GM23338 (cell line): ENCODE results near the gene ELFN1. TPM values are rescaled to one million over a fixed set of nuclear protein-coding genes. Genes with fewer than 3 reads are reported as not detected.

ENCODE experiments used
- ATAC-seq: fragments of 200-7000 bp; cut with Tn5 transposase; 3 replicates; pipeline ENCODE4 v1.9.1; 2020
- DNase-seq: peaks from one replicate; pipeline ENCODE4 v3.0.0-alpha.2; 2015; ENCODE audit warnings: low spot score
- H2AFZ ChIP-seq: fragments of 200-600 bp; sonication (generic); 2 replicates; pipeline ENCODE4 v1.8.0; 2016; ENCODE audit warnings: antibody characterized with exemption, mild to moderate bottlenecking, moderate library complexity
- H3F3A ChIP-seq: fragments of 200-600 bp; sonication (generic); replicated peaks from 2 replicates; pipeline ENCODE4 v1.8.0; 2017; ENCODE audit warnings: antibody characterized with exemption, mixed run types, low read depth
- H3K27ac ChIP-seq: fragments of 200-600 bp; sonication (generic); 2 replicates; pipeline ENCODE4 v1.6.1; 2016; ENCODE audit warnings: low read depth
- H3K27me3 ChIP-seq: fragments of 200-600 bp; sonication (generic); 2 replicates; pipeline ENCODE4 v1.8.0; 2016; ENCODE audit warnings: mild to moderate bottlenecking, mixed run types, moderate library complexity; ENCODE audit not compliant: insufficient read depth
- H3K36me3 ChIP-seq: fragments of 200-600 bp; sonication (generic); 2 replicates; pipeline ENCODE4 v1.8.0; 2016; ENCODE audit warnings: mild to moderate bottlenecking; ENCODE audit not compliant: insufficient read depth
- H3K4me1 ChIP-seq: fragments of 200-600 bp; sonication (generic); 2 replicates; pipeline ENCODE4 v1.8.0; 2016; ENCODE audit warnings: mild to moderate bottlenecking, moderate library complexity; ENCODE audit not compliant: insufficient read depth
- H3K4me2 ChIP-seq: fragments of 200-600 bp; sonication (generic); 2 replicates; pipeline ENCODE4 v1.7.1; 2017; ENCODE audit warnings: mixed run types
- H3K4me3 ChIP-seq: fragments of 200-600 bp; sonication (generic); 2 replicates; pipeline ENCODE4 v1.6.1; 2016; ENCODE audit warnings: mixed run types
- H3K79me2 ChIP-seq: fragments of 200-600 bp; sonication (generic); replicated peaks from 2 replicates; pipeline ENCODE4 v1.8.0; 2017; ENCODE audit warnings: mild to moderate bottlenecking; ENCODE audit not compliant: insufficient read depth
- H3K9me2 ChIP-seq: fragments of 200-600 bp; sonication (generic); 2 replicates; pipeline ENCODE4 v1.8.0; 2017; ENCODE audit not compliant: insufficient read depth
- H4K20me1 ChIP-seq: fragments of 200-600 bp; sonication (generic); replicated peaks from 2 replicates; pipeline ENCODE4 v1.8.0; 2017; ENCODE audit warnings: mild to moderate bottlenecking; ENCODE audit not compliant: insufficient read depth
- H3K27ac Mint-ChIP-seq: 2 replicates; pipeline ENCODE4 v1.8.0; 2020; ENCODE audit warnings: inconsistent platforms, mild to moderate bottlenecking, moderate library complexity, mixed read lengths
- H3K27me3 Mint-ChIP-seq: 3 replicates; pipeline ENCODE4 v1.8.0; 2022; ENCODE audit warnings: low read depth, mild to moderate bottlenecking, moderate library complexity, mixed read lengths, inconsistent platforms; ENCODE audit not compliant: insufficient read depth, poor library complexity
- H3K36me3 Mint-ChIP-seq: 3 replicates; pipeline ENCODE4 v1.8.0; 2021; ENCODE audit warnings: low read depth, mild to moderate bottlenecking, inconsistent platforms, moderate library complexity, mixed read lengths
- H3K4me1 Mint-ChIP-seq: 3 replicates; pipeline ENCODE4 v1.8.0; 2020; ENCODE audit warnings: mild to moderate bottlenecking, inconsistent platforms, mixed read lengths
- H3K4me3 Mint-ChIP-seq: 3 replicates; pipeline ENCODE4 v1.8.0; 2021; ENCODE audit warnings: moderate library complexity, mild to moderate bottlenecking, inconsistent platforms, mixed read lengths
- H3K9me3 Mint-ChIP-seq: 3 replicates; pipeline ENCODE4 v1.8.0; 2020; ENCODE audit warnings: moderate library complexity, mild to moderate bottlenecking, inconsistent platforms, mixed read lengths
- CREB1 ChIP-seq: fragments of 250-450 bp; sonication (Bioruptor Pico); IDR thresholded peaks from 2 replicates; pipeline ENCODE4 v1.5.0; 2020; ENCODE audit warnings: low read depth, mild to moderate bottlenecking, moderate library complexity
- JUNB ChIP-seq: IDR thresholded peaks from one replicate; pipeline ENCODE4 v1.6.1; 2016; ENCODE audit warnings: antibody characterized with exemption; ENCODE audit not compliant: unreplicated experiment
- ZNF114 ChIP-seq: fragments of 250-450 bp; sonication (Bioruptor Pico); IDR thresholded peaks from 2 replicates; pipeline ENCODE4 v1.5.0; 2020; ENCODE audit warnings: mild to moderate bottlenecking, moderate library complexity
- polyA plus RNA-seq: library from polyadenylated mRNA; unstranded; fragments of >200 nt; fragmentation: Nextera tagmentation; extraction: Ambion mirVana; gene quantifications from 2 replicates; pipeline ENCODE4 v1.2.1, GENCODE V29; 2016
- total RNA-seq: library from RNA; depleted of rRNA; stranded (reverse); fragments of >200 nt; shearing (Covaris generic); gene quantifications from 2 replicates; pipeline ENCODE4 v1.2.3, GENCODE V29; 2014
- TF ChIP-seq, protein P1 (sequence below), 2 experiments: fragments of 200-600 bp in 1 of 2; sonication (generic) in 1 of 2; conservative IDR thresholded peaks; 2 replicates each; pipeline versions ENCODE4 v1.5.1 to v1.6.1; 2016 to 2017; ENCODE audit warnings: antibody characterized with exemption in 2 of 2, low read depth in 2 of 2, mild to moderate bottlenecking in 2 of 2, moderate library complexity in 1 of 2
- TF ChIP-seq, protein P2 (sequence below): IDR thresholded peaks from 2 replicates; pipeline ENCODE4 v1.6.1; 2016; ENCODE audit warnings: antibody characterized with exemption
- TF ChIP-seq, protein P3 (sequence below): fragments of 250-450 bp; sonication (Bioruptor Pico); IDR thresholded peaks from 2 replicates; pipeline ENCODE4 v1.5.0; 2020; ENCODE audit warnings: mild to moderate bottlenecking, moderate library complexity

ELFN1 gene
- total and polyA plus RNA-seq, 2 experiments from 2014 or later: 0.08 to 3.5 TPM

GRCh38 chr7:1712907-1713501 lies 42.9 kb downstream of the ELFN1 start:
- DNase-seq (no peak), ATAC-seq (peak; percentile 8)
- H3K4me1 ChIP-seq: peaks cover 23% of the 10 kb centered on the region
- peaks cover 41% of the 10 kb centered on the region for H3K4me1 Mint-ChIP-seq
- no peaks in the 10 kb centered on the region for H3K79me2 ChIP-seq
- no peaks in the 10 kb centered on the region for H3F3A ChIP-seq
- no peak overlapping the region; the same call in 1 of the 2 replicates for H3K4me3 ChIP-seq
- H2AFZ ChIP-seq: no peak overlapping the region
- H3K36me3 ChIP-seq: peaks cover 3% of the 10 kb centered on the region; the same call in 1 of the 2 replicates
- H3K9me3 Mint-ChIP-seq: peaks cover 19% of the 10 kb centered on the region
- H3K4me2 ChIP-seq: peak overlapping the region; percentile 57
- H3K27me3 ChIP-seq: no peaks in the 10 kb centered on the region
- H3K36me3 Mint-ChIP-seq: peaks cover 17% of the 10 kb centered on the region; the same call in 2 of the 3 replicates
- H3K27me3 Mint-ChIP-seq: peaks cover 18% of the 10 kb centered on the region
- H3K27ac ChIP-seq: no peak overlapping the region
- no peak overlapping the region for H3K27ac Mint-ChIP-seq
- no peaks in the 10 kb centered on the region for H4K20me1 ChIP-seq
- H3K4me3 Mint-ChIP-seq: no peak overlapping the region
- TF ChIP-seq ZNF114 (CRISPR knock-in tag): no peak
- TF ChIP-seq, protein P1, sequence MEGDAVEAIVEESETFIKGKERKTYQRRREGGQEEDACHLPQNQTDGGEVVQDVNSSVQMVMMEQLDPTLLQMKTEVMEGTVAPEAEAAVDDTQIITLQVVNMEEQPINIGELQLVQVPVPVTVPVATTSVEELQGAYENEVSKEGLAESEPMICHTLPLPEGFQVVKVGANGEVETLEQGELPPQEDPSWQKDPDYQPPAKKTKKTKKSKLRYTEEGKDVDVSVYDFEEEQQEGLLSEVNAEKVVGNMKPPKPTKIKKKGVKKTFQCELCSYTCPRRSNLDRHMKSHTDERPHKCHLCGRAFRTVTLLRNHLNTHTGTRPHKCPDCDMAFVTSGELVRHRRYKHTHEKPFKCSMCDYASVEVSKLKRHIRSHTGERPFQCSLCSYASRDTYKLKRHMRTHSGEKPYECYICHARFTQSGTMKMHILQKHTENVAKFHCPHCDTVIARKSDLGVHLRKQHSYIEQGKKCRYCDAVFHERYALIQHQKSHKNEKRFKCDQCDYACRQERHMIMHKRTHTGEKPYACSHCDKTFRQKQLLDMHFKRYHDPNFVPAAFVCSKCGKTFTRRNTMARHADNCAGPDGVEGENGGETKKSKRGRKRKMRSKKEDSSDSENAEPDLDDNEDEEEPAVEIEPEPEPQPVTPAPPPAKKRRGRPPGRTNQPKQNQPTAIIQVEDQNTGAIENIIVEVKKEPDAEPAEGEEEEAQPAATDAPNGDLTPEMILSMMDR (conservative IDR thresholded peaks at IDR 0.05; ENCODE audit: low read depth in 2 of 2): no peak
- TF ChIP-seq, protein P2, sequence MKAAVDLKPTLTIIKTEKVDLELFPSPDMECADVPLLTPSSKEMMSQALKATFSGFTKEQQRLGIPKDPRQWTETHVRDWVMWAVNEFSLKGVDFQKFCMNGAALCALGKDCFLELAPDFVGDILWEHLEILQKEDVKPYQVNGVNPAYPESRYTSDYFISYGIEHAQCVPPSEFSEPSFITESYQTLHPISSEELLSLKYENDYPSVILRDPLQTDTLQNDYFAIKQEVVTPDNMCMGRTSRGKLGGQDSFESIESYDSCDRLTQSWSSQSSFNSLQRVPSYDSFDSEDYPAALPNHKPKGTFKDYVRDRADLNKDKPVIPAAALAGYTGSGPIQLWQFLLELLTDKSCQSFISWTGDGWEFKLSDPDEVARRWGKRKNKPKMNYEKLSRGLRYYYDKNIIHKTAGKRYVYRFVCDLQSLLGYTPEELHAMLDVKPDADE: no peak
- TF ChIP-seq JUNB: no peak
- no peak for TF ChIP-seq CREB1 (CRISPR knock-in tag)
- TF ChIP-seq, protein P3, sequence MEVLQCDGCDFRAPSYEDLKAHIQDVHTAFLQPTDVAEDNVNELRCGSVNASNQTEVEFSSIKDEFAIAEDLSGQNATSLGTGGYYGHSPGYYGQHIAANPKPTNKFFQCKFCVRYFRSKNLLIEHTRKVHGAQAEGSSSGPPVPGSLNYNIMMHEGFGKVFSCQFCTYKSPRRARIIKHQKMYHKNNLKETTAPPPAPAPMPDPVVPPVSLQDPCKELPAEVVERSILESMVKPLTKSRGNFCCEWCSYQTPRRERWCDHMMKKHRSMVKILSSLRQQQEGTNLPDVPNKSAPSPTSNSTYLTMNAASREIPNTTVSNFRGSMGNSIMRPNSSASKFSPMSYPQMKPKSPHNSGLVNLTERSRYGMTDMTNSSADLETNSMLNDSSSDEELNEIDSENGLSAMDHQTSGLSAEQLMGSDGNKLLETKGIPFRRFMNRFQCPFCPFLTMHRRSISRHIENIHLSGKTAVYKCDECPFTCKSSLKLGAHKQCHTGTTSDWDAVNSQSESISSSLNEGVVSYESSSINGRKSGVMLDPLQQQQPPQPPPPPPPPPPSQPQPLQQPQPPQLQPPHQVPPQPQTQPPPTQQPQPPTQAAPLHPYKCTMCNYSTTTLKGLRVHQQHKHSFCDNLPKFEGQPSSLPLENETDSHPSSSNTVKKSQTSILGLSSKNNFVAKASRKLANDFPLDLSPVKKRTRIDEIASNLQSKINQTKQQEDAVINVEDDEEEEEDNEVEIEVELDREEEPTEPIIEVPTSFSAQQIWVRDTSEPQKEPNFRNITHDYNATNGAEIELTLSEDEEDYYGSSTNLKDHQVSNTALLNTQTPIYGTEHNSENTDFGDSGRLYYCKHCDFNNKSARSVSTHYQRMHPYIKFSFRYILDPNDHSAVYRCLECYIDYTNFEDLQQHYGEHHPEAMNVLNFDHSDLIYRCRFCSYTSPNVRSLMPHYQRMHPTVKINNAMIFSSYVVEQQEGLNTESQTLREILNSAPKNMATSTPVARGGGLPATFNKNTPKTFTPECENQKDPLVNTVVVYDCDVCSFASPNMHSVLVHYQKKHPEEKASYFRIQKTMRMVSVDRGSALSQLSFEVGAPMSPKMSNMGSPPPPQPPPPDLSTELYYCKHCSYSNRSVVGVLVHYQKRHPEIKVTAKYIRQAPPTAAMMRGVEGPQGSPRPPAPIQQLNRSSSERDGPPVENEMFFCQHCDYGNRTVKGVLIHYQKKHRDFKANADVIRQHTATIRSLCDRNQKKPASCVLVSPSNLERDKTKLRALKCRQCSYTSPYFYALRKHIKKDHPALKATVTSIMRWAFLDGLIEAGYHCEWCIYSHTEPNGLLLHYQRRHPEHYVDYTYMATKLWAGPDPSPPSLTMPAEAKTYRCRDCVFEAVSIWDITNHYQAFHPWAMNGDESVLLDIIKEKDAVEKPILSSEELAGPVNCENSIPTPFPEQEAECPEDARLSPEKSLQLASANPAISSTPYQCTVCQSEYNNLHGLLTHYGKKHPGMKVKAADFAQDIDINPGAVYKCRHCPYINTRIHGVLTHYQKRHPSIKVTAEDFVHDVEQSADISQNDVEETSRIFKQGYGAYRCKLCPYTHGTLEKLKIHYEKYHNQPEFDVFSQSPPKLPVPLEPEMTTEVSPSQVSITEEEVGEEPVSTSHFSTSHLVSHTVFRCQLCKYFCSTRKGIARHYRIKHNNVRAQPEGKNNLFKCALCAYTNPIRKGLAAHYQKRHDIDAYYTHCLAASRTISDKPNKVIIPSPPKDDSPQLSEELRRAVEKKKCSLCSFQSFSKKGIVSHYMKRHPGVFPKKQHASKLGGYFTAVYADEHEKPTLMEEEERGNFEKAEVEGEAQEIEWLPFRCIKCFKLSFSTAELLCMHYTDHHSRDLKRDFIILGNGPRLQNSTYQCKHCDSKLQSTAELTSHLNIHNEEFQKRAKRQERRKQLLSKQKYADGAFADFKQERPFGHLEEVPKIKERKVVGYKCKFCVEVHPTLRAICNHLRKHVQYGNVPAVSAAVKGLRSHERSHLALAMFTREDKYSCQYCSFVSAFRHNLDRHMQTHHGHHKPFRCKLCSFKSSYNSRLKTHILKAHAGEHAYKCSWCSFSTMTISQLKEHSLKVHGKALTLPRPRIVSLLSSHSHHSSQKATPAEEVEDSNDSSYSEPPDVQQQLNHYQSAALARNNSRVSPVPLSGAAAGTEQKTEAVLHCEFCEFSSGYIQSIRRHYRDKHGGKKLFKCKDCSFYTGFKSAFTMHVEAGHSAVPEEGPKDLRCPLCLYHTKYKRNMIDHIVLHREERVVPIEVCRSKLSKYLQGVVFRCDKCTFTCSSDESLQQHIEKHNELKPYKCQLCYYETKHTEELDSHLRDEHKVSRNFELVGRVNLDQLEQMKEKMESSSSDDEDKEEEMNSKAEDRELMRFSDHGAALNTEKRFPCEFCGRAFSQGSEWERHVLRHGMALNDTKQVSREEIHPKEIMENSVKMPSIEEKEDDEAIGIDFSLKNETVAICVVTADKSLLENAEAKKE: no peak
- H3K9me2 ChIP-seq: no peaks in the 10 kb centered on the region
